ENCODE results near the gene RNASE8.
A peak's percentile ranks its signal among the peaks of the same experiment; 100 is the strongest.
"Not testable (repeated sequence)": the region's sequence is repeated elsewhere in the genome, so short reads cannot be mapped to it uniquely, and the experiment has no call there.

The RNASE8 gene, protein sequence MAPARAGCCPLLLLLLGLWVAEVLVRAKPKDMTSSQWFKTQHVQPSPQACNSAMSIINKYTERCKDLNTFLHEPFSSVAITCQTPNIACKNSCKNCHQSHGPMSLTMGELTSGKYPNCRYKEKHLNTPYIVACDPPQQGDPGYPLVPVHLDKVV

DNA sequence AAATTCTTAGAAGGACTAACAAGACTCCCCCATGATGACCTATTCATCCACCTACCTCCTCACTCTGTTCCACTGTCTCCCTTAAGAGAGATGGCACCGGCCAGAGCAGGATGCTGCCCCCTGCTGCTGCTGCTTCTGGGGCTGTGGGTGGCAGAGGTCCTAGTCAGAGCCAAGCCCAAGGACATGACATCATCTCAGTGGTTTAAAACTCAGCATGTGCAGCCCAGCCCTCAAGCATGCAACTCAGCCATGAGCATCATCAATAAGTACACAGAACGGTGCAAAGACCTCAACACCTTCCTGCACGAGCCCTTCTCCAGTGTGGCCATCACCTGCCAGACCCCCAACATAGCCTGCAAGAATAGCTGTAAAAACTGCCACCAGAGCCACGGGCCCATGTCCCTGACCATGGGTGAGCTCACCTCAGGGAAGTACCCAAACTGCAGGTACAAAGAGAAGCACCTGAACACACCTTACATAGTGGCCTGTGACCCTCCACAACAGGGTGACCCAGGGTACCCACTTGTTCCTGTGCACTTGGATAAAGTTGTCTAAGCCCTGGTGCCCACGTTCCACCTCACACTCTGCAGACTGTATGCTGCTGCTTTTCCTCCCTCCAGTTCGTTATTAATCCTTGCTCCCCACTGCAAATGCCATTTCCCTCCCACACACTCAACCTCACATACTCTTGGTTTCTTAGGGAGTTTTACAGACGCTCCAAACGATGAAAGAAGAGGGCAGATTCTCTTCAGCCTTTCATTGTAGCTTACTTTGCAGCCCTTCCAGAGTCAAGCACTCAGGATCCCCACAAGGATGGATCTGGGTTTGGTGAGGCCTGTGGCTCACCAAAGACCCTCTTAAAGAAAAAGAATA, at the start of gene RNASE8:
TSS of gene RNASE8 (plus strand) at position 20 of the 873 bp plus-strand sequence. CDS start at position 91, 71 bp downstream.
- no peak within 1 kb of the TSS for H3K9ac ChIP-seq (ENCODE audit: low read depth in 1 of 2, low read length in 2 of 2)
- H3K4me3 ChIP-seq (ENCODE audit: low read length in 2 of 2): no peak within 1 kb of the TSS
- peaks cover 20 to 33% of the 10 kb centered on the region in 2 donors for H3K4me1 ChIP-seq (ENCODE audit: control insufficient read depth in 2 of 2, insufficient read depth in 2 of 2, low read length in 2 of 2)
- no peaks in the 10 kb centered on the region for H3K9me3 ChIP-seq (ENCODE audit: control insufficient read depth in 2 of 2, low read length in 2 of 2)
- H3K36me3 ChIP-seq (ENCODE audit: control insufficient read depth in 2 of 2, insufficient read depth in 2 of 2, low read length in 2 of 2): no peaks in the 10 kb centered on the region
- H3K27ac ChIP-seq (ENCODE audit: low read depth in 2 of 2, low read length in 2 of 2): peak within 1 kb of the TSS; percentile 75 to 88
- H3K27me3 ChIP-seq (ENCODE audit: control insufficient read depth in 2 of 2, insufficient read depth in 2 of 2, low read length in 2 of 2): no peaks in the 10 kb centered on the region

DNA sequence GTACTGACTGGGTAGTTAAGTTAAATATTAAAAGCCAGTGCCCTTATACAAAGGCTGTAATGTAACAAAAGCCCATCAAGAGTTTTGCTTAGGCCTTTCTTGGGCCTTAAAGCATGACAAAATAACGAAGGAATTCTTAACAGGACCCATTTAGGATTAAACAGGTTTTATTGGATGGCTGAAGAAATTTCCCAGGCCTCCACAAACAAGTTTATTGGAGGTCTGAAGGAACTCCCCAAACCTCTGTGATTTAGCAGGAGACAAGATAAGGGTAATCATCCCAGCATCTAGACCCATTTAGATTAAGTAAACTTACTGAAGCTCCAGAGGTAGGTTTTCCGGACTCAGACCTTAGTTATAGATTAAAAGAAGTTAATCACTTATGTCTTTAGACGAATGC, 47.9 kb upstream of the RNASE8 start:
- not testable (repeated sequence) for H3K9ac ChIP-seq (ENCODE audit: low read depth in 1 of 2, low read length in 2 of 2); H3K9me3 ChIP-seq (ENCODE audit: control insufficient read depth in 2 of 2, low read length in 2 of 2); H3K4me3 ChIP-seq (ENCODE audit: low read length in 2 of 2); H3K27ac ChIP-seq (ENCODE audit: low read depth in 2 of 2, low read length in 2 of 2); H3K36me3 ChIP-seq (ENCODE audit: control insufficient read depth in 2 of 2, insufficient read depth in 2 of 2, low read length in 2 of 2); H3K27me3 ChIP-seq (ENCODE audit: control insufficient read depth in 2 of 2, insufficient read depth in 2 of 2, low read length in 2 of 2)
- peaks cover 2 to 12% of the 10 kb centered on the region in 2 donors for H3K4me1 ChIP-seq (ENCODE audit: control insufficient read depth in 2 of 2, insufficient read depth in 2 of 2, low read length in 2 of 2)

DNA sequence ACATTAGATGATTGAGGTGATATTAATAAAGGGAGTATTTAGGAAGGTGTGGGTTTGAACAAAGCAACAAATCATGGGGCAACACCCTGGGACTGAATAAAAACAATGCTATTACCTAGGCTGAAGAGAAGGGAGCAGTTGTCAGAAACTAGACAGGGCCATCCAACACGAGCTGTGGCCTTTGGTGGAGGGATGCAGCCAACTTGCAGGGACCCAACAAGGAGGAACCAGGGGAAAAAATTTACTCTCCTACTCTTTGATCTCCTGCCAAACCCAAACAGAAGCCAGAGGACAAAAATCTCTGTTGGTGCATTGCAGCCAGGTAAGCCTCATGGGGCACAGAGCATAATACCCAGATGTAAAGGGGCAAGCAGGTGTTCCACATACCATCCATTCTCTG, 46.5 kb upstream of the RNASE8 start:
- no peaks in the 10 kb centered on the region for H3K36me3 ChIP-seq (ENCODE audit: control insufficient read depth in 2 of 2, insufficient read depth in 2 of 2, low read length in 2 of 2)
- peaks cover 2 to 11% of the 10 kb centered on the region in 2 donors for H3K4me1 ChIP-seq (ENCODE audit: control insufficient read depth in 2 of 2, insufficient read depth in 2 of 2, low read length in 2 of 2)
- no peak overlapping the region for H3K4me3 ChIP-seq (ENCODE audit: low read length in 2 of 2)
- no peaks in the 10 kb centered on the region for H3K27me3 ChIP-seq (ENCODE audit: control insufficient read depth in 2 of 2, insufficient read depth in 2 of 2, low read length in 2 of 2)
- no peaks in the 10 kb centered on the region for H3K9me3 ChIP-seq (ENCODE audit: control insufficient read depth in 2 of 2, low read length in 2 of 2)
- H3K9ac ChIP-seq (ENCODE audit: low read depth in 1 of 2, low read length in 2 of 2): no peak overlapping the region
- no peak overlapping the region for H3K27ac ChIP-seq (ENCODE audit: low read depth in 2 of 2, low read length in 2 of 2)

DNA sequence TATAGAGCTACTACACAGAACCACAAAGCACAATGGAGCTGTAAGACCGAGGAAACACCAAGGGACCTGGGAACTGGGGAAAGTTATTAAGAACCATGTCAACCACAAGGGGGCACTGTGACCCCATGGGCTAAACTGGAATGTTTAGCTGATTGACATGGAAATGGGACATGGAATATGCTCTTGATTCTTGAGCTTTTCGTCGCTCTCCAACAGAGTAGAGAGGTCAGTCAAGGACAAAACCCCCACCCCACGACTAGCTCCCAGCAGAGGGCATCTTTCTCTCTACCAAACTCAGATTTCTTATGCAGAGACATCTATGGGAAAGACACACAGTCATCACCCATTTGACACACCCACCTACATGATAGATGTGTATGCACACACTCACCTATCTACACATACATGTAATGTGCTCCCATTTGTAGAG, 42.8 kb upstream of the RNASE8 start:
- H3K9me3 ChIP-seq (ENCODE audit: control insufficient read depth in 2 of 2, low read length in 2 of 2): no peaks in the 10 kb centered on the region
- H3K27me3 ChIP-seq (ENCODE audit: control insufficient read depth in 2 of 2, insufficient read depth in 2 of 2, low read length in 2 of 2): no peaks in the 10 kb centered on the region
- H3K9ac ChIP-seq (ENCODE audit: low read depth in 1 of 2, low read length in 2 of 2): no peak overlapping the region
- H3K27ac ChIP-seq (ENCODE audit: low read depth in 2 of 2, low read length in 2 of 2): no peak overlapping the region
- no peaks in the 10 kb centered on the region for H3K4me1 ChIP-seq (ENCODE audit: control insufficient read depth in 2 of 2, insufficient read depth in 2 of 2, low read length in 2 of 2)
- H3K4me3 ChIP-seq (ENCODE audit: low read length in 2 of 2): no peak overlapping the region
- peaks cover 26 to 32% of the 10 kb centered on the region in 2 donors for H3K36me3 ChIP-seq (ENCODE audit: control insufficient read depth in 2 of 2, insufficient read depth in 2 of 2, low read length in 2 of 2)

DNA sequence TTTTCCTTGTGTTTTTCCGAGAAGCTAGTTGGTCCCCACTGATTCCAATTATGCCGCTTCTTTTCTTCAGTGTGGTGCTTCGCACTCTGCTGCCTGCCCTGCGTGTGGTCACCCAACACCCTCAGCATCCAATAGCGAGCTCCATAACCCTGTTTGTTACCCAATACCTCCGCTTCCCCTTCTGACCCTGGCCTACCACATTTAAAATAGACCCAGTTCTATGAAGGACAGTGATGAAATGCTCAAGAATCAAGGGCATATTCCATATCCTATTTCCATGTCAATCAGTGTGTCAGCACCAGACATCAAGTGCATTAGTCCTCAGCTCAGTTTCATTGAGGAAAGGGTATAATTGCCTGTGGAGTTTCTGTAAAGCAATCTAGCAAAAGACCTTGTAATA, 42.3 kb upstream of the RNASE8 start:
- H3K27me3 ChIP-seq (ENCODE audit: control insufficient read depth in 2 of 2, insufficient read depth in 2 of 2, low read length in 2 of 2): no peaks in the 10 kb centered on the region
- H3K4me3 ChIP-seq (ENCODE audit: low read length in 2 of 2): no peak overlapping the region
- no peak overlapping the region for H3K9ac ChIP-seq (ENCODE audit: low read depth in 1 of 2, low read length in 2 of 2)
- peaks cover 26 to 36% of the 10 kb centered on the region in 2 donors for H3K36me3 ChIP-seq (ENCODE audit: control insufficient read depth in 2 of 2, insufficient read depth in 2 of 2, low read length in 2 of 2)
- no peaks in the 10 kb centered on the region for H3K9me3 ChIP-seq (ENCODE audit: control insufficient read depth in 2 of 2, low read length in 2 of 2)
- no peaks in the 10 kb centered on the region for H3K4me1 ChIP-seq (ENCODE audit: control insufficient read depth in 2 of 2, insufficient read depth in 2 of 2, low read length in 2 of 2)
- H3K27ac ChIP-seq (ENCODE audit: low read depth in 2 of 2, low read length in 2 of 2): no peak overlapping the region

DNA sequence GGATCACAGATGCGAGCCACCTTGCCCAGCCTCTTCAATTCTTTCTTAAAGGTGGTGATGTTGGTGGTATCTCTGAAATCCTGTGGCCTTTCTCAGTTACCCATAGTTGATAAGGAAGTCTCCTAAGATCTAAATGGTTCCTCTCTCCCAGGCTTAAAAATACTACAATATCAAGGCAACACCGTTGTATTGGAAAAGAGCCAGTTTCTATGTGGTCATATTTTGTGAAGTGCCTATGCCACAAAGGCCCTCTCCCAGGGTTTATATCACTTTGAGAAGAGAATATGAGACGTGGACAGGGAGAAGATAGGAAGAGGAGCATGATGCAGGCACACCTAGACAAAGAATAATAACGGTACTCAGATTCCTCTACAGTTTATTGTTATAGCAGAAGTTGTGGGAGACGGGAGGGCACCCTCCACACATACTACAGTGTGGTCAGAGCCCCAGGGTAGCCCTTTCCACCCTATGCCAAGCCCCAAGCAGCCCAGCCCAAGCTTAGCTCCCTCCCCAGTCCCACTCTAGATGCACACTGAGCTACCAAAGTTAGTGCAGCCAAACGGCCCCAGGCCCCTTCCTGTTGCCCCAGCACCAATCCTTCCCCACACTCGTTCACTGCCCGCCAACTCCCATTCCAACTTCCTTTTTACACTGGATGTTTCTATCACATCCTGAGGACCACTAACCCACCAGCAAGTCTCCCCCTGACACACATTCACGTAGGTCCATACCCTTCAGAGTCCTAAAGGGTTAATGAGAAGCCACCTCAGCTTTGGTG, 41.0 kb upstream of the RNASE8 start:
- peaks cover 32 to 49% of the 10 kb centered on the region in 2 donors for H3K36me3 ChIP-seq (ENCODE audit: control insufficient read depth in 2 of 2, insufficient read depth in 2 of 2, low read length in 2 of 2)
- no peak overlapping the region for H3K27ac ChIP-seq (ENCODE audit: low read depth in 2 of 2, low read length in 2 of 2)
- no peaks in the 10 kb centered on the region for H3K4me1 ChIP-seq (ENCODE audit: control insufficient read depth in 2 of 2, insufficient read depth in 2 of 2, low read length in 2 of 2)

DNA sequence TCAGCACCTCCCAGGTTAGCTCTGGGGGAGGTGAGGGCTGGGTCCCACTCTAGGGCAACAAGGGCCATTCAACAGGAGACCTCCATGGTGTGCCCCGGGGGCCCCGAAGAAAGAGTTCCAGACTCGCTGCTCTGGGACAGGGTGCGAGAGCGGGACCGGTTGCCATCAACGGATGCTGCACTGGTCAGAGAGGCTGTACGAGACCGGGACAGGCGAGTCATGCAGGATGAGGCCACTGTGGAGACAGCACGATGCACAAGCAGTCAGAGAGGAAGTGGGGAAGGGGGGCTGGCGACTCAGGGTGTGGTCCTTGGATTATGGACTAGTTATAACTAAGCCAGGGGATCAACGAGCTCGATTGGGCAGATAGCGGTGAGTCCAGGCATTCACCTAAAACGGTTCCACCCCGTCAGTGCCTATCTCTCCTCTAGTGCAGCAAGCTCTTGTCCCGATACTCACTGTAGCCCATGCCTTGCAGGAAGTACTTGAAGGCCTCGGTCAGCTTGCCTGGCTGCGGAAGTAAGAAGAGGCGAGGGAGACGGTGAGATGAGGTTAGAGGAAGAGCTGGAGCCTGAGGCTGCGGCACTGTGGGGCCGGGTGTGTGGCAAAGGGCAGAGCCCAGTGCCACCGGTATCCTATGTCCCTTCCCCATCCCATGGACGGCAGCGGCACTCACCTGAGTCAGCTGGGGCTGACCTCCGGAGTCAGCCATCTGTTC, 39.9 kb upstream of the RNASE8 start:
- no peak overlapping the region for H3K4me3 ChIP-seq (ENCODE audit: low read length in 2 of 2)
- no peaks in the 10 kb centered on the region for H3K27me3 ChIP-seq (ENCODE audit: control insufficient read depth in 2 of 2, insufficient read depth in 2 of 2, low read length in 2 of 2)
- no peaks in the 10 kb centered on the region for H3K9me3 ChIP-seq (ENCODE audit: control insufficient read depth in 2 of 2, low read length in 2 of 2)
- peaks cover 0 to 3% of the 10 kb centered on the region in 2 donors for H3K4me1 ChIP-seq (ENCODE audit: control insufficient read depth in 2 of 2, insufficient read depth in 2 of 2, low read length in 2 of 2)
- peaks cover 32 to 57% of the 10 kb centered on the region in 2 donors for H3K36me3 ChIP-seq (ENCODE audit: control insufficient read depth in 2 of 2, insufficient read depth in 2 of 2, low read length in 2 of 2)
- no peak overlapping the region for H3K9ac ChIP-seq (ENCODE audit: low read depth in 1 of 2, low read length in 2 of 2)
- no peak overlapping the region for H3K27ac ChIP-seq (ENCODE audit: low read depth in 2 of 2, low read length in 2 of 2)

More for the DNA sequence above, 41.0 kb upstream of the RNASE8 start:
- no peak overlapping the region for H3K9ac ChIP-seq (ENCODE audit: low read depth in 1 of 2, low read length in 2 of 2)
- no peaks in the 10 kb centered on the region for H3K9me3 ChIP-seq (ENCODE audit: control insufficient read depth in 2 of 2, low read length in 2 of 2)
- no peak overlapping the region for H3K4me3 ChIP-seq (ENCODE audit: low read length in 2 of 2)
- H3K27me3 ChIP-seq (ENCODE audit: control insufficient read depth in 2 of 2, insufficient read depth in 2 of 2, low read length in 2 of 2): no peaks in the 10 kb centered on the region

DNA sequence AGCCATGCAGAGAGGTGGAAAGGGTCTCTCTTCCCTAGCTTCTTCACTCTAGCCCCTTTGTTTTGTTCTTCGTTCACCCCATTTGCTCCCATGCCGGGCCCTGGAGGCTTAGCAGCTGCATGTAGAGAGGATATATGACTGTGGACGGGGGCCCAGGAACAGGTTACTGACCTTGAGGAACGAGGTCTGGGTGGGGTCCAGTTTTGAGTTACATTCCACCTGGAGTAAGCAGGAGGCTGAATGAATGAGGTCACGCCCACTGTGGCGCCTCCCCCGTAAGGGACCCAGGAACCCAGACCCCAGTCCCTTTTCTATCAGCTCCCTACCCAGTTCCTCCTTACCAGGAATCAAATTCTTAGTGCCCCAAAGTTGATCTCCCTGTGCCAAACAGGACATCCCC, 39.3 kb upstream of the RNASE8 start:
- Histone ChIP-seq H3K4me1 (ENCODE audit: control insufficient read depth in 2 of 2, insufficient read depth in 2 of 2, low read length in 2 of 2) (peaks cover under 1 to 8% of the 10 kb centered on the region in 2 donors), H3K9me3 (ENCODE audit: control insufficient read depth in 2 of 2, low read length in 2 of 2) (no peaks in the 10 kb centered on the region), H3K9ac (ENCODE audit: low read depth in 1 of 2, low read length in 2 of 2) (no peak overlapping the region), H3K36me3 (ENCODE audit: control insufficient read depth in 2 of 2, insufficient read depth in 2 of 2, low read length in 2 of 2) (peaks cover 32 to 57% of the 10 kb centered on the region in 2 donors), H3K27me3 (ENCODE audit: control insufficient read depth in 2 of 2, insufficient read depth in 2 of 2, low read length in 2 of 2) (no peaks in the 10 kb centered on the region), H3K27ac (ENCODE audit: low read depth in 2 of 2, low read length in 2 of 2) (no peak overlapping the region), H3K4me3 (ENCODE audit: low read length in 2 of 2) (no peak overlapping the region)

DNA sequence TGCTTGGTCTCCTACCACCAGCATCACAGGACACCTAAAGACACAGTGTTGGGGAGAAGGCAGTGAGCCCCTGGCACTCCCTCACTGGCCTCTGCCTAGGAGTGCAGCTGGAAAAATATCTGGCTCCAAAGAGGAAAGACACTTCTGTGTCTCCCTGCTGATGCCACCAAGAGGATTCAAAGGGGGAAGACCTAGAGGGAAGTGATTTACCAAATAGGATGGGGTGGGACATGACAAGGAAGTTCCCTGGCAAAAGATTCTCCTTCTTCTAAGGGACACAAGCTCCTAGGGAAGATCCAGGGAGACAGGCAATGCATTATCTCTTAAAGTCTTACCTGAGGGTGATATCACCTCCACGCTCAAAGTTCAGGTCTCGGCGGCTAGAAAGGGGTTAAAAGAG, 38.8 kb upstream of the RNASE8 start:
- no peak overlapping the region for H3K4me3 ChIP-seq (ENCODE audit: low read length in 2 of 2)
- no peaks in the 10 kb centered on the region for H3K27me3 ChIP-seq (ENCODE audit: control insufficient read depth in 2 of 2, insufficient read depth in 2 of 2, low read length in 2 of 2)
- H3K4me1 ChIP-seq (ENCODE audit: control insufficient read depth in 2 of 2, insufficient read depth in 2 of 2, low read length in 2 of 2): peaks cover 6 to 13% of the 10 kb centered on the region in 2 donors
- no peaks in the 10 kb centered on the region for H3K9me3 ChIP-seq (ENCODE audit: control insufficient read depth in 2 of 2, low read length in 2 of 2)
- H3K36me3 ChIP-seq (ENCODE audit: control insufficient read depth in 2 of 2, insufficient read depth in 2 of 2, low read length in 2 of 2): peaks cover 32 to 57% of the 10 kb centered on the region in 2 donors
- no peak overlapping the region for H3K9ac ChIP-seq (ENCODE audit: low read depth in 1 of 2, low read length in 2 of 2)
- no peak overlapping the region for H3K27ac ChIP-seq (ENCODE audit: low read depth in 2 of 2, low read length in 2 of 2)

All from mucosa of rectum (tissue), 2 donors.